Measurements from ENCODE around the gene ZNF213. TPM values are rescaled to one million over a fixed set of nuclear protein-coding genes. Genes with fewer than 3 reads are reported as not detected.

Gene ZNF213
- total and polyA plus RNA-seq, 2 experiments from 2014 or later, result 2.9 to 10.4 TPM

DNA sequence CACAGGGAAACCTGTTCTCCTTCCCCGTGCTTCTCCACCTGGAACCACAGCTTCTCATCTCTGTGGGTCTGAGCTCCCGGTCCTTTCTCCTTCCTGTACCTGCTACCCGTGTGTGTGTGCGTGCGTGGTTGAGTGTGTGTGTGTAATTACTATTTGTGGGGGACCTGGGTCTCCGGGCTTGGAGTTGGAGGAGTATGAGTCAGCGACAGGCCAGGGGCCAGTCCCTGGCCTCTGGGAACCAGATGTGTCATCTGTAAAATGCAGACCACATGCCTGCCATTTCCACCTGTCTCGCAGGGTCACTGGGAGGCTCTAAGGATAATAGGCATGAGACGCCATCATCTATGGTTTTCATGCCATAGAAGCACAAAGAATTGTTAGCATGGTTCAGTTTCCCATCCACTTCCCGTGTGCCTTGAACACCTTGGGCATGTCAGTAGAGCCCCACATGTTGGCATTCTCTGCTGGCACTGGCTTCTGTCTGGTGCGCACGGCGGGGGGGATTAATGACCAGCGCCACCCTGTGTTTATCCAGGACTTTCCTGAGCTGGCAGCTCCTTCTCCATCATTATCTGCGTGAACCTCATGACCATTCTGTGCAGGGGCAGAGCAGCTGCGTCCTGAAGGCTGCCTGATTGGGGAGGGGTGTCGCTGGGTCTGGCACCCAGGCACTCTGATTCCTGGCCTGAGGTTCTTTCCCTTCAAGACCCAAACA lies 20.9 kb upstream of the ZNF213 start:
- Histone ChIP-seq H3F3A (replicated peaks; ENCODE audit: low read depth) (peaks cover 9% of the 10 kb centered on the region; the same call in 1 of the 2 replicates), H3K4me1 (ENCODE audit: insufficient read depth) (peaks cover 16% of the 10 kb centered on the region; the same call in 1 of the 2 replicates), H3K36me3 (ENCODE audit: insufficient read depth) (peaks cover 9% of the 10 kb centered on the region; the same call in 1 of the 2 replicates), H3K9me2 (ENCODE audit: insufficient read depth) (no peaks in the 10 kb centered on the region), H3K79me2 (replicated peaks; ENCODE audit: insufficient read depth) (peaks cover 22% of the 10 kb centered on the region), H4K20me1 (replicated peaks; ENCODE audit: insufficient read depth) (no peaks in the 10 kb centered on the region), H2AFZ (no peak overlapping the region), H3K4me3 (peak overlapping the region; percentile 99), H3K27ac (ENCODE audit: low read depth) (no peak overlapping the region), H3K4me2 (peak overlapping the region; percentile 100; the same call in 1 of the 2 replicates), H3K27me3 (ENCODE audit: insufficient read depth) (no peaks in the 10 kb centered on the region)
- no peak for DNase-seq (ENCODE audit: low spot score)
- H3K27me3 Mint-ChIP-seq (ENCODE audit: insufficient read depth, low read depth, poor library complexity), result peaks cover 8% of the 10 kb centered on the region
- no peak for ATAC-seq
- peak overlapping the region; percentile 92 for H3K4me3 Mint-ChIP-seq
- TF ChIP-seq CREB1 (CRISPR knock-in tag; IDR thresholded peaks at IDR 0.05; ENCODE audit: low read depth) (no peak), CTCF (conservative IDR thresholded peaks at IDR 0.05; ENCODE audit: low read depth in 2 of 2) (peak in 1 of 2 experiments; percentile 23; a peak in 2 of 4 replicates)
- H3K27ac Mint-ChIP-seq, result no peak overlapping the region; the same call in 1 of the 2 replicates
- peaks cover 19% of the 10 kb centered on the region for H3K4me1 Mint-ChIP-seq
- H3K9me3 Mint-ChIP-seq, result no peaks in the 10 kb centered on the region
- peaks cover 26% of the 10 kb centered on the region for H3K36me3 Mint-ChIP-seq (ENCODE audit: low read depth)

- H3K27ac ChIP-seq (ENCODE audit: low read depth), result no peak overlapping the region
- no peak overlapping the region for H3K4me3 ChIP-seq
- no peaks in the 10 kb centered on the region for H4K20me1 ChIP-seq (replicated peaks; ENCODE audit: insufficient read depth)
- H3K4me1 ChIP-seq (ENCODE audit: insufficient read depth), result peaks cover 16% of the 10 kb centered on the region; the same call in 1 of the 2 replicates
- H3K36me3 Mint-ChIP-seq (ENCODE audit: low read depth), result peaks cover 32% of the 10 kb centered on the region
- no peak for ATAC-seq
- peaks cover 7% of the 10 kb centered on the region; the same call in 1 of the 2 replicates for H3F3A ChIP-seq (replicated peaks; ENCODE audit: low read depth)
- no peak overlapping the region for H3K4me2 ChIP-seq
- H3K27me3 ChIP-seq (ENCODE audit: insufficient read depth), result no peaks in the 10 kb centered on the region
- peak overlapping the region; percentile 49; the same call in 1 of the 3 replicates for H3K4me3 Mint-ChIP-seq
- H3K36me3 ChIP-seq (ENCODE audit: insufficient read depth), result peaks cover 9% of the 10 kb centered on the region; the same call in 1 of the 2 replicates
- no peak for TF ChIP-seq CREB1 (CRISPR knock-in tag; IDR thresholded peaks at IDR 0.05; ENCODE audit: low read depth)
- no peak for TF ChIP-seq ZNF114 (CRISPR knock-in tag; IDR thresholded peaks at IDR 0.05)
- TF ChIP-seq JUNB (IDR thresholded peaks at IDR 0.05; ENCODE audit: unreplicated experiment), result no peak
- peaks cover 22% of the 10 kb centered on the region for H3K79me2 ChIP-seq (replicated peaks; ENCODE audit: insufficient read depth)
- H3K27ac Mint-ChIP-seq, result no peak overlapping the region
- H3K9me2 ChIP-seq (ENCODE audit: insufficient read depth), result no peaks in the 10 kb centered on the region
- DNase-seq (ENCODE audit: low spot score), result no peak
- peaks cover 16% of the 10 kb centered on the region for H3K4me1 Mint-ChIP-seq
- peaks cover 10% of the 10 kb centered on the region for H3K27me3 Mint-ChIP-seq (ENCODE audit: insufficient read depth, low read depth, poor library complexity)
- H3K9me3 Mint-ChIP-seq, result no peaks in the 10 kb centered on the region
- no peak overlapping the region for H2AFZ ChIP-seq
Measured at GRCh38 chr16:3115003-3115402, 19.8 kb upstream of the ZNF213 start.

DNA sequence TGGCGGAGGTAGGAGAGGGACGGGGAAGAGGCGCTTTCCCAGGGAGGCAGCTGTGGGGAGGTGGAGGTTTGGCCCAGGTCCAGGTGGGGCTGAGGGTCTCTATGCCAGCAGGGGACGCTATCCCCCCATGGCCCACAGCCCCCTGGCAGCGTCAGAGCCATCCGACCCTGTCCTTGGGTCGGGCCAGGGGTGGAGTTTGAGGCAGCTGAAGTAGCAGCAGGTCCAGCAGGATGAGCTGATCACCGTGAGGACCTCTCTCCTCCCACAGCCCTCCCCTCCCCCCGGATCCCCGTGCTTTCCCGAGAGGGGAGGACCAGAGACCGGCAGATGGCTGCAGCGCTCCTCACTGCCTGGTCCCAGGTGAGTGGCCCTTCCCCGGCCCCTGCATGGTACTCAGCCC lies 19.3 kb upstream of the ZNF213 start:
- H3K4me2 ChIP-seq, result no peak overlapping the region
- H3K27me3 Mint-ChIP-seq (ENCODE audit: insufficient read depth, low read depth, poor library complexity), result peaks cover 6% of the 10 kb centered on the region
- TF ChIP-seq EZH2phosphoT487 (IDR thresholded peaks at IDR 0.05; ENCODE audit: unreplicated experiment) (no peak), POLR2AphosphoS5 (IDR thresholded peaks at IDR 0.05; ENCODE audit: low read depth) (no peak), CREB1 (CRISPR knock-in tag; IDR thresholded peaks at IDR 0.05; ENCODE audit: low read depth) (no peak), CTCF (conservative IDR thresholded peaks at IDR 0.05; ENCODE audit: low read depth in 2 of 2) (peak; percentile 42 to 80)
- H3K36me3 Mint-ChIP-seq (ENCODE audit: low read depth), result peaks cover 32% of the 10 kb centered on the region
- ATAC-seq (peak; percentile 34), DNase-seq (ENCODE audit: low spot score) (peak; percentile 56)
- H3K36me3 ChIP-seq (ENCODE audit: insufficient read depth), result peaks cover 9% of the 10 kb centered on the region; the same call in 1 of the 2 replicates
- H2AFZ ChIP-seq, result no peak overlapping the region
- no peak overlapping the region for H3K27ac ChIP-seq (ENCODE audit: low read depth)
- no peaks in the 10 kb centered on the region for H3K9me3 Mint-ChIP-seq
- H3K9me2 ChIP-seq (ENCODE audit: insufficient read depth), result no peaks in the 10 kb centered on the region
- no peak overlapping the region for H3K4me3 Mint-ChIP-seq
- peaks cover 16% of the 10 kb centered on the region for H3K4me1 Mint-ChIP-seq
- H3F3A ChIP-seq (replicated peaks; ENCODE audit: low read depth), result peaks cover 7% of the 10 kb centered on the region; the same call in 1 of the 2 replicates
- no peak overlapping the region for H3K4me3 ChIP-seq
- no peak overlapping the region for H3K27ac Mint-ChIP-seq
- no peaks in the 10 kb centered on the region for H3K27me3 ChIP-seq (ENCODE audit: insufficient read depth)
- H4K20me1 ChIP-seq (replicated peaks; ENCODE audit: insufficient read depth), result no peaks in the 10 kb centered on the region
- H3K79me2 ChIP-seq (replicated peaks; ENCODE audit: insufficient read depth), result peaks cover 22% of the 10 kb centered on the region
- peaks cover 16% of the 10 kb centered on the region; the same call in 1 of the 2 replicates for H3K4me1 ChIP-seq (ENCODE audit: insufficient read depth)
